ENCODE measurements around the gene UBTF. TPM values are rescaled to one million over a fixed set of nuclear protein-coding genes. Genes with fewer than 3 reads are reported as not detected.

The UBTF gene
- total and polyA plus RNA-seq, 9 of the 15 experiments (the other 6 are each of a cell fraction or from before 2014, with no cell fraction given), result 1.2 to 113 (median 83.6) TPM

- no peak for TF ChIP-seq PBX2 (CRISPR knock-in tag; IDR thresholded peaks at IDR 0.05; ENCODE audit: low read depth)
- no peak for TF ChIP-seq PBX2 (tag; conservative IDR thresholded peaks at IDR 0.05; ENCODE audit: low read depth)
- no peak for TF ChIP-seq LEF1 (IDR thresholded peaks at IDR 0.05)
- no peak for TF ChIP-seq ZNF79 (CRISPR knock-in tag; IDR thresholded peaks at IDR 0.05; ENCODE audit: low read depth)
- TF ChIP-seq ZNF766 (CRISPR knock-in tag; conservative IDR thresholded peaks at IDR 0.05), result no peak
- TF ChIP-seq KLF13 (tag; IDR thresholded peaks at IDR 0.05; ENCODE audit: borderline replicate concordance, low read depth), result no peak
- TF ChIP-seq SETDB1 (IDR thresholded peaks at IDR 0.05; ENCODE audit: low read length), result no peak
- no peak for TF ChIP-seq CUX1 (CRISPR knock-in tag; IDR thresholded peaks at IDR 0.05)
- no peak for TF ChIP-seq RREB1 (CRISPR knock-in tag; IDR thresholded peaks at IDR 0.05)
- TF ChIP-seq ZNF512 (tag; IDR thresholded peaks at IDR 0.05), result no peak
Measured at GRCh38 chr17:44186307-44187130, 33.0 kb downstream of the UBTF start, which contains the start of gene TMUB2 (continued).

Measured in K562 (cell line).